ENCODE results near the gene FSIP1.

- no peak for TF ChIP-seq TAF1 (IDR thresholded peaks at IDR 0.05; ENCODE audit: borderline replicate concordance, insufficient read depth, low read length)
- TF ChIP-seq POLR2AphosphoS5 (IDR thresholded peaks at IDR 0.05; ENCODE audit: low read depth, low read length): no peak
- TF ChIP-seq, protein P1, sequence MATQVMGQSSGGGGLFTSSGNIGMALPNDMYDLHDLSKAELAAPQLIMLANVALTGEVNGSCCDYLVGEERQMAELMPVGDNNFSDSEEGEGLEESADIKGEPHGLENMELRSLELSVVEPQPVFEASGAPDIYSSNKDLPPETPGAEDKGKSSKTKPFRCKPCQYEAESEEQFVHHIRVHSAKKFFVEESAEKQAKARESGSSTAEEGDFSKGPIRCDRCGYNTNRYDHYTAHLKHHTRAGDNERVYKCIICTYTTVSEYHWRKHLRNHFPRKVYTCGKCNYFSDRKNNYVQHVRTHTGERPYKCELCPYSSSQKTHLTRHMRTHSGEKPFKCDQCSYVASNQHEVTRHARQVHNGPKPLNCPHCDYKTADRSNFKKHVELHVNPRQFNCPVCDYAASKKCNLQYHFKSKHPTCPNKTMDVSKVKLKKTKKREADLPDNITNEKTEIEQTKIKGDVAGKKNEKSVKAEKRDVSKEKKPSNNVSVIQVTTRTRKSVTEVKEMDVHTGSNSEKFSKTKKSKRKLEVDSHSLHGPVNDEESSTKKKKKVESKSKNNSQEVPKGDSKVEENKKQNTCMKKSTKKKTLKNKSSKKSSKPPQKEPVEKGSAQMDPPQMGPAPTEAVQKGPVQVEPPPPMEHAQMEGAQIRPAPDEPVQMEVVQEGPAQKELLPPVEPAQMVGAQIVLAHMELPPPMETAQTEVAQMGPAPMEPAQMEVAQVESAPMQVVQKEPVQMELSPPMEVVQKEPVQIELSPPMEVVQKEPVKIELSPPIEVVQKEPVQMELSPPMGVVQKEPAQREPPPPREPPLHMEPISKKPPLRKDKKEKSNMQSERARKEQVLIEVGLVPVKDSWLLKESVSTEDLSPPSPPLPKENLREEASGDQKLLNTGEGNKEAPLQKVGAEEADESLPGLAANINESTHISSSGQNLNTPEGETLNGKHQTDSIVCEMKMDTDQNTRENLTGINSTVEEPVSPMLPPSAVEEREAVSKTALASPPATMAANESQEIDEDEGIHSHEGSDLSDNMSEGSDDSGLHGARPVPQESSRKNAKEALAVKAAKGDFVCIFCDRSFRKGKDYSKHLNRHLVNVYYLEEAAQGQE (IDR thresholded peaks at IDR 0.05; ENCODE audit: insufficient read depth in 1 of 2, low read depth in 2 of 2, low read length in 2 of 2): no peak
Observed at GRCh38 chr15:39692356-39693327, 90.0 kb downstream of the FSIP1 start.
